GM23248 (cell line): Measurements from ENCODE around the gene LBR. TPM values are rescaled to one million over a fixed set of nuclear protein-coding genes. Genes with fewer than 3 reads are reported as not detected.
A peak's percentile ranks its signal among the peaks of the same experiment; 100 is the strongest.

Experiments used
- DNase-seq: peaks from one replicate; pipeline ENCODE4 v3.0.0-alpha.2; 2015
- H2AFZ ChIP-seq: fragments of 200-600 bp; sonication (generic); 2 replicates; pipeline ENCODE4 v1.6.1; 2016; ENCODE audit warnings: antibody characterized with exemption
- H3F3A ChIP-seq: fragments of 200-600 bp; sonication (generic); 2 replicates; pipeline ENCODE4 v1.6.1; 2016; ENCODE audit warnings: mild to moderate bottlenecking, antibody characterized with exemption, mixed run types; ENCODE audit not compliant: insufficient read depth
- H3K27ac ChIP-seq: fragments of 200-600 bp; sonication (generic); 2 replicates; pipeline ENCODE4 v1.5.1; 2016; ENCODE audit warnings: mild to moderate bottlenecking
- H3K27me3 ChIP-seq: fragments of 200-600 bp; sonication (generic); replicated peaks from 2 replicates; pipeline ENCODE4 v1.6.1; 2016; ENCODE audit warnings: mild to moderate bottlenecking; ENCODE audit not compliant: insufficient read depth
- H3K36me3 ChIP-seq: fragments of 200-600 bp; sonication (generic); 2 replicates; pipeline ENCODE4 v1.6.1; 2016; ENCODE audit warnings: low read depth, mild to moderate bottlenecking
- H3K4me1 ChIP-seq: fragments of 200-600 bp; sonication (generic); 2 replicates; pipeline ENCODE4 v1.6.1; 2016; ENCODE audit warnings: mild to moderate bottlenecking; ENCODE audit not compliant: insufficient read depth
- H3K4me2 ChIP-seq: fragments of 200-600 bp; sonication (generic); one replicate; pipeline ENCODE4 v1.6.1; 2016; ENCODE audit warnings: mild to moderate bottlenecking; ENCODE audit not compliant: unreplicated experiment
- H3K4me3 ChIP-seq: fragments of 200-600 bp; sonication (generic); 2 replicates; pipeline ENCODE4 v1.5.1; 2016; ENCODE audit warnings: mild to moderate bottlenecking
- H3K79me2 ChIP-seq: fragments of 200-600 bp; sonication (generic); 2 replicates; pipeline ENCODE4 v1.6.1; 2016; ENCODE audit warnings: mild to moderate bottlenecking; ENCODE audit not compliant: insufficient read depth
- H3K9ac ChIP-seq: fragments of 200-600 bp; sonication (generic); 2 replicates; pipeline ENCODE4 v1.6.1; 2016; ENCODE audit warnings: mild to moderate bottlenecking
- H3K9me2 ChIP-seq: fragments of 200-600 bp; sonication (generic); 2 replicates; pipeline ENCODE4 v1.6.1; 2016; ENCODE audit warnings: mixed run types, mild to moderate bottlenecking, moderate library complexity; ENCODE audit not compliant: insufficient read depth
- H3K9me3 ChIP-seq: fragments of 200-600 bp; sonication (generic); one replicate; pipeline ENCODE4 v1.6.1; 2017; ENCODE audit warnings: low read depth
- H4K20me1 ChIP-seq: fragments of 200-600 bp; sonication (generic); 2 replicates; pipeline ENCODE4 v1.6.0; 2016; ENCODE audit not compliant: insufficient read depth
- EZH2 ChIP-seq: fragments of 200-600 bp; sonication (generic); IDR thresholded peaks from 2 replicates; pipeline ENCODE4 v1.6.1; 2018; ENCODE audit warnings: antibody characterized with exemption, mild to moderate bottlenecking; ENCODE audit not compliant: insufficient read depth, poor library complexity, severe bottlenecking
- EZH2phosphoT487 ChIP-seq: fragments of 200-600 bp; sonication (generic); IDR thresholded peaks from 2 replicates; pipeline ENCODE4 v1.6.1; 2018; ENCODE audit warnings: antibody characterized with exemption, moderate library complexity, mild to moderate bottlenecking, low read depth; ENCODE audit not compliant: insufficient read depth
- WGBS, 2 experiments: methylation state at CpG; one replicate each; pipeline ENCODE4 v1.1.6; 2015 to 2017; ENCODE audit warnings: low lambda C conversion rate in 2 of 2, low coverage in 1 of 2; ENCODE audit errors: missing lambda C conversion rate in 2 of 2; 5-methylcytosine and 5-hydroxymethylcytosine counted together
- in situ Hi-C: fragments of 300-500 bp; cut with MboI; formaldehyde crosslinking; loops from 2 replicates; pipeline ENCODE4 v1.15.0; 2020
- polyA plus RNA-seq: library from polyadenylated mRNA; unstranded; fragments of >200 nt; fragmentation: Nextera tagmentation; extraction: Ambion mirVana; gene quantifications from 2 replicates; pipeline ENCODE4 v1.2.1, GENCODE V29; 2016
- total RNA-seq: library from RNA; depleted of rRNA; stranded (reverse); fragments of >200 nt; shearing (Covaris generic); gene quantifications from 2 replicates; pipeline ENCODE4 v1.2.3, GENCODE V29; 2014

LBR gene
- total and polyA plus RNA-seq, 2 experiments from 2014 or later, result 12.3 to 16.8 TPM

- DNase-seq, result no peak
- H3K4me2 ChIP-seq, result no peak overlapping the region
Measured at GRCh38 chr1:225449774-225450173, 21.9 kb upstream of the LBR start.

GRCh38 chr1:225449261-225449660 is 21.4 kb upstream of the LBR start:
- 91 to 96% methylated on average over 9 of the region's 9 CpGs for whole genome bisulfite sequencing, 2 experiments
- in situ Hi-C loops, result no loop called here
- H3F3A ChIP-seq, result peaks cover 11% of the 10 kb centered on the region

More at GRCh38 chr1:225449774-225450173, 21.9 kb upstream of the LBR start:
- Histone ChIP-seq H2AFZ (no peak overlapping the region), H3K4me1 (peaks cover 13% of the 10 kb centered on the region), H3K36me3 (no peaks in the 10 kb centered on the region), H3K4me3 (no peak overlapping the region), H3K9me2 (no peaks in the 10 kb centered on the region), H3K27me3 (peaks cover 4% of the 10 kb centered on the region; the same call in 1 of the 2 replicates), H3K79me2 (no peaks in the 10 kb centered on the region), H3F3A (peaks cover 16% of the 10 kb centered on the region), H3K27ac (no peak overlapping the region), H4K20me1 (no peaks in the 10 kb centered on the region), H3K9ac (no peak overlapping the region), H3K9me3 (no peaks in the 10 kb centered on the region)
- 64 to 67% methylated on average over 5 of the region's 5 CpGs for WGBS, 2 experiments
- in situ Hi-C loops, result no loop called here
- TF ChIP-seq EZH2 (no peak), EZH2phosphoT487 (no peak)

GRCh38 chr1:225448146-225448805 is 20.4 kb upstream of the LBR start:
- Histone ChIP-seq H3K36me3 (no peaks in the 10 kb centered on the region), H3K9ac (no peak overlapping the region), H3K9me2 (no peaks in the 10 kb centered on the region), H3K4me2 (peak overlapping the region; percentile 18), H3K79me2 (no peaks in the 10 kb centered on the region), H3K4me3 (no peak overlapping the region), H3K27me3 (peaks cover 4% of the 10 kb centered on the region; the same call in 1 of the 2 replicates), H4K20me1 (no peaks in the 10 kb centered on the region), H2AFZ (peak overlapping the region; percentile 57), H3K27ac (no peak overlapping the region), H3F3A (0 out of 2 replicates have a peak, but pooled peaks cover 1% of the 10 kb centered on the region), H3K4me1 (peaks cover 6% of the 10 kb centered on the region; the same call in 1 of the 2 replicates), H3K9me3 (no peaks in the 10 kb centered on the region)
- 53 to 56% methylated on average over 9 of the region's 9 CpGs for WGBS, 2 experiments
- DNase-seq, result no peak
- in situ Hi-C loops, result no loop called here
- TF ChIP-seq EZH2phosphoT487 (no peak), EZH2 (no peak)

More at GRCh38 chr1:225449261-225449660, 21.4 kb upstream of the LBR start:
- no peak overlapping the region for H3K9ac ChIP-seq
- DNase-seq, result no peak
- TF ChIP-seq EZH2 (no peak), EZH2phosphoT487 (no peak)
- no peaks in the 10 kb centered on the region for H3K9me3 ChIP-seq
- no peaks in the 10 kb centered on the region for H4K20me1 ChIP-seq
- peaks cover 8% of the 10 kb centered on the region for H3K4me1 ChIP-seq
- H3K27me3 ChIP-seq, result peaks cover 4% of the 10 kb centered on the region; the same call in 1 of the 2 replicates
- no peaks in the 10 kb centered on the region for H3K9me2 ChIP-seq
- no peaks in the 10 kb centered on the region for H3K79me2 ChIP-seq
- H3K4me3 ChIP-seq, result no peak overlapping the region
- H3K36me3 ChIP-seq, result no peaks in the 10 kb centered on the region
- no peak overlapping the region for H2AFZ ChIP-seq
- H3K4me2 ChIP-seq, result no peak overlapping the region
- no peak overlapping the region for H3K27ac ChIP-seq

- H3K9me2 ChIP-seq, result no peaks in the 10 kb centered on the region
- peak; percentile 58 for DNase-seq
- H3F3A ChIP-seq, result no peaks in the 10 kb centered on the region
- H3K36me3 ChIP-seq, result no peaks in the 10 kb centered on the region
- H3K4me2 ChIP-seq, result peak overlapping the region; percentile 18
- peaks cover 4% of the 10 kb centered on the region; the same call in 1 of the 2 replicates for H3K27me3 ChIP-seq
- H3K4me3 ChIP-seq, result no peak overlapping the region
- no peaks in the 10 kb centered on the region for H3K9me3 ChIP-seq
- 8 to 10% methylated on average over 8 of the region's 8 CpGs for WGBS, 2 experiments
- no peaks in the 10 kb centered on the region for H4K20me1 ChIP-seq
- in situ Hi-C loops, result no loop called here
- H3K79me2 ChIP-seq, result no peaks in the 10 kb centered on the region
- peaks cover 6% of the 10 kb centered on the region; the same call in 1 of the 2 replicates for H3K4me1 ChIP-seq
- H2AFZ ChIP-seq, result peak overlapping the region; percentile 57
- H3K27ac ChIP-seq, result no peak overlapping the region
- no peak for TF ChIP-seq EZH2
- H3K9ac ChIP-seq, result no peak overlapping the region
Measured at GRCh38 chr1:225447650-225448089, 19.8 kb upstream of the LBR start.
